Peyer's patch (tissue), 4 donors: ENCODE measurements around the gene ALDH2.

Experiments
- CTCF ChIP-seq, 6 experiments: fragments of 450-650 bp in 4 of 6; fragments of 200-600 bp in 2 of 6; sonication (generic) in 1 of 6; IDR thresholded peaks; one replicate each; pipeline ENCODE4 v1.5.1; 2017 to 2019; ENCODE audit warnings: antibody characterized with exemption in 6 of 6, mild to moderate bottlenecking in 3 of 6, moderate library complexity in 1 of 6
- POLR2A ChIP-seq, 2 donors: fragments of 450-650 bp; IDR thresholded peaks; one replicate each; pipeline ENCODE4 v1.5.1; 2017; ENCODE audit warnings: antibody characterized with exemption in 2 of 2, mild to moderate bottlenecking in 2 of 2, moderate library complexity in 2 of 2

- no peak for TF ChIP-seq POLR2A (IDR thresholded peaks at IDR 0.05)
- no peak for TF ChIP-seq CTCF (IDR thresholded peaks at IDR 0.05)
Observed at GRCh38 chr12:111827907-111828306, 61.2 kb downstream of the ALDH2 start.
